Measurements from ENCODE around the gene JADE2.

The JADE2 gene

GRCh38 chr5:134541736-134542376 is 16.4 kb downstream of the JADE2 start:
- ChIA-PET CTCF (interaction anchor here (0.6 kb wide), 2 partner anchors 35 to 106 kb away, joined by 3 to 7 read pairs; no protein-coding TSS in a partner anchor), POLR2A (no interaction called here)
- H3K4me3 ChIP-seq (ENCODE audit: low read depth, low read length) = no peak overlapping the region
- no peaks in the 10 kb centered on the region; a peak in 1 of 3 replicates for H3K36me3 ChIP-seq (ENCODE audit: control insufficient read depth in 2 of 2, insufficient read depth in 1 of 2, low read length in 2 of 2)
- TF ChIP-seq REST (tag by site-specific recombination; IDR thresholded peaks at IDR 0.05) (peak; percentile 97), ZBTB20 (tag by site-specific recombination; IDR thresholded peaks at IDR 0.05) (no peak), ZNF138 (tag by site-specific recombination; IDR thresholded peaks at IDR 0.05; ENCODE audit: borderline replicate concordance) (no peak)
- no peaks in the 10 kb centered on the region for H3K4me1 ChIP-seq (ENCODE audit: control insufficient read depth, insufficient read depth, low read length)
- H3K27ac ChIP-seq (ENCODE audit: extremely low read depth, low read depth, low read length) = no peak overlapping the region
- no peaks in the 10 kb centered on the region for H3K9me3 ChIP-seq (ENCODE audit: control insufficient read depth, insufficient read depth, low read depth, low read length)

GRCh38 chr5:134543820-134544614 is 18.5 kb downstream of the JADE2 start:
- ChIA-PET CTCF (interaction anchor here (0.9 kb wide), 1 partner anchor 17 kb away, joined by 3 read pairs; no protein-coding TSS in a partner anchor), POLR2A (no interaction called here)
- Histone ChIP-seq H3K4me3 (ENCODE audit: low read depth, low read length) (no peak overlapping the region), H3K36me3 (ENCODE audit: control insufficient read depth in 2 of 2, insufficient read depth in 1 of 2, low read length in 2 of 2) (no peaks in the 10 kb centered on the region; a peak in 1 of 3 replicates), H3K27ac (ENCODE audit: extremely low read depth, low read depth, low read length) (no peak overlapping the region), H3K9me3 (ENCODE audit: control insufficient read depth, insufficient read depth, low read depth, low read length) (no peaks in the 10 kb centered on the region), H3K4me1 (ENCODE audit: control insufficient read depth, insufficient read depth, low read length) (no peaks in the 10 kb centered on the region)
- TF ChIP-seq ZBTB7A (tag by site-specific recombination; IDR thresholded peaks at IDR 0.05; ENCODE audit: low read depth) (no peak), ZNF311 (tag by site-specific recombination; IDR thresholded peaks at IDR 0.05; ENCODE audit: borderline replicate concordance) (no peak), ZFHX2 (tag by site-specific recombination; conservative IDR thresholded peaks at IDR 0.05) (peak; percentile 43), EGR2 (tag by site-specific recombination; IDR thresholded peaks at IDR 0.05; ENCODE audit: low read depth) (peak; percentile 63), ZNF202 (tag by site-specific recombination; IDR thresholded peaks at IDR 0.05; ENCODE audit: borderline replicate concordance) (no peak), GLIS1 (tag by site-specific recombination; IDR thresholded peaks at IDR 0.05) (peak; percentile 64), PATZ1 (tag by site-specific recombination; IDR thresholded peaks at IDR 0.05) (no peak), GLIS2 (tag by site-specific recombination; IDR thresholded peaks at IDR 0.05) (no peak), ZIC2 (tag by site-specific recombination; IDR thresholded peaks at IDR 0.05) (peak; percentile 43; the same call in 1 of the 2 replicates), YY1 (tag by site-specific recombination; IDR thresholded peaks at IDR 0.05) (no peak)
